Adipocyte (in vitro differentiated cells): Measurements from ENCODE around the gene SPIB.
"Not testable (repeated sequence)": the region's sequence is repeated elsewhere in the genome, so short reads cannot be mapped to it uniquely, and the experiment has no call there.

Experiments used
- DNase-seq: peaks from one replicate; pipeline ENCODE4 v3.0.0-alpha.2; 2015; ENCODE audit warnings: low read depth
- H3K27me3 ChIP-seq: replicated peaks from 2 replicates; pipeline ENCODE4 v1.7.0; 2013; ENCODE audit warnings: mild to moderate bottlenecking, low read length, moderate library complexity; ENCODE audit not compliant: control insufficient read depth, insufficient read depth
- H3K36me3 ChIP-seq: 2 replicates; pipeline ENCODE4 v1.7.0; 2013; ENCODE audit warnings: low read length, mild to moderate bottlenecking, moderate library complexity; ENCODE audit not compliant: control insufficient read depth, insufficient read depth, severe bottlenecking
- H3K4me1 ChIP-seq: 2 replicates; pipeline ENCODE4 v1.7.0; 2013; ENCODE audit warnings: mild to moderate bottlenecking, low read length, moderate library complexity; ENCODE audit not compliant: control insufficient read depth, insufficient read depth
- H3K4me3 ChIP-seq: 2 replicates; pipeline ENCODE4 v1.7.0; 2013; ENCODE audit warnings: mild to moderate bottlenecking, low read length, moderate library complexity
- H3K9ac ChIP-seq: 2 replicates; pipeline ENCODE4 v1.7.0; 2013; ENCODE audit warnings: mild to moderate bottlenecking, low read length, moderate library complexity
- H3K9me3 ChIP-seq: 2 replicates; pipeline ENCODE4 v1.7.0; 2013; ENCODE audit warnings: mild to moderate bottlenecking, low read length, moderate library complexity; ENCODE audit not compliant: control insufficient read depth

Gene SPIB

GRCh38 chr19:50434525-50434924 lies 15.8 kb downstream of the SPIB start:
- H3K4me1 ChIP-seq, result peaks cover 2% of the 10 kb centered on the region
- no peak for DNase-seq
- peaks cover 59% of the 10 kb centered on the region for H3K27me3 ChIP-seq
- H3K9ac ChIP-seq, result no peak overlapping the region
- H3K4me3 ChIP-seq, result no peak overlapping the region
- H3K36me3 ChIP-seq, result no peaks in the 10 kb centered on the region
- H3K9me3 ChIP-seq, result no peaks in the 10 kb centered on the region

GRCh38 chr19:50435221-50435620 lies 16.5 kb downstream of the SPIB start:
- DNase-seq, result no peak
- Histone ChIP-seq H3K9ac (no peak overlapping the region), H3K4me1 (peaks cover 2% of the 10 kb centered on the region), H3K9me3 (no peaks in the 10 kb centered on the region), H3K27me3 (peaks cover 54% of the 10 kb centered on the region), H3K36me3 (no peaks in the 10 kb centered on the region), H3K4me3 (no peak overlapping the region)

- Histone ChIP-seq H3K4me1 (peaks cover 2% of the 10 kb centered on the region), H3K9me3 (no peaks in the 10 kb centered on the region), H3K27me3 (peaks cover 51% of the 10 kb centered on the region), H3K36me3 (no peaks in the 10 kb centered on the region), H3K4me3 (no peak overlapping the region), H3K9ac (no peak overlapping the region)
- no peak for DNase-seq
Measured at GRCh38 chr19:50435627-50436026, 16.9 kb downstream of the SPIB start.

- DNase-seq, result no peak
Measured at GRCh38 chr19:50437862-50438449, 19.2 kb downstream of the SPIB start.

GRCh38 chr19:50439130-50439529 lies 20.4 kb downstream of the SPIB start:
- H3K4me3 ChIP-seq, H3K4me1 ChIP-seq, H3K9me3 ChIP-seq, H3K36me3 ChIP-seq, H3K9ac ChIP-seq, DNase-seq: not testable (repeated sequence)
- H3K27me3 ChIP-seq, result peaks cover 26% of the 10 kb centered on the region

More at GRCh38 chr19:50437862-50438449, 19.2 kb downstream of the SPIB start:
- no peaks in the 10 kb centered on the region for H3K36me3 ChIP-seq
- no peaks in the 10 kb centered on the region for H3K9me3 ChIP-seq
- H3K9ac ChIP-seq, result no peak overlapping the region
- no peaks in the 10 kb centered on the region for H3K4me1 ChIP-seq
- H3K27me3 ChIP-seq, result peaks cover 36% of the 10 kb centered on the region
- no peak overlapping the region for H3K4me3 ChIP-seq

- no peak overlapping the region for H3K4me3 ChIP-seq
- no peaks in the 10 kb centered on the region for H3K9me3 ChIP-seq
- H3K27me3 ChIP-seq, result no peaks in the 10 kb centered on the region
- H3K4me1 ChIP-seq, result no peaks in the 10 kb centered on the region
- no peaks in the 10 kb centered on the region for H3K36me3 ChIP-seq
- no peak overlapping the region for H3K9ac ChIP-seq
- no peak for DNase-seq
Measured at GRCh38 chr19:50444059-50444458, 25.3 kb downstream of the SPIB start.

- no peaks in the 10 kb centered on the region for H3K9me3 ChIP-seq
- no peaks in the 10 kb centered on the region for H3K4me1 ChIP-seq
- H3K9ac ChIP-seq, result no peak overlapping the region
- DNase-seq, result no peak
- H3K27me3 ChIP-seq, result peaks cover 16% of the 10 kb centered on the region
- H3K36me3 ChIP-seq, result no peaks in the 10 kb centered on the region
- no peak overlapping the region for H3K4me3 ChIP-seq
Measured at GRCh38 chr19:50447053-50447452, 28.3 kb downstream of the SPIB start.

- DNase-seq, result no peak
- Histone ChIP-seq H3K9ac (no peak overlapping the region), H3K4me3 (no peak overlapping the region), H3K36me3 (no peaks in the 10 kb centered on the region), H3K4me1 (no peaks in the 10 kb centered on the region), H3K27me3 (peaks cover 16% of the 10 kb centered on the region), H3K9me3 (no peaks in the 10 kb centered on the region)
Measured at GRCh38 chr19:50447750-50448149, 29.0 kb downstream of the SPIB start.

GRCh38 chr19:50449236-50449899 lies 30.6 kb downstream of the SPIB start:
- Histone ChIP-seq H3K4me1 (no peaks in the 10 kb centered on the region), H3K4me3 (no peak overlapping the region), H3K36me3 (no peaks in the 10 kb centered on the region), H3K9me3 (no peaks in the 10 kb centered on the region), H3K9ac (no peak overlapping the region), H3K27me3 (peaks cover 20% of the 10 kb centered on the region)
- no peak for DNase-seq

GRCh38 chr19:50450369-50451222 lies 31.9 kb downstream of the SPIB start:
- Histone ChIP-seq H3K9me3 (no peaks in the 10 kb centered on the region), H3K4me1 (no peaks in the 10 kb centered on the region), H3K27me3 (peaks cover 20% of the 10 kb centered on the region), H3K36me3 (no peaks in the 10 kb centered on the region), H3K4me3 (no peak overlapping the region), H3K9ac (no peak overlapping the region)
- no peak for DNase-seq

- Histone ChIP-seq H3K4me1 (no peaks in the 10 kb centered on the region), H3K4me3 (no peak overlapping the region), H3K9ac (no peak overlapping the region), H3K9me3 (no peaks in the 10 kb centered on the region), H3K27me3 (peaks cover 26% of the 10 kb centered on the region), H3K36me3 (no peaks in the 10 kb centered on the region)
- no peak for DNase-seq
Measured at GRCh38 chr19:50451223-50451534, 32.4 kb downstream of the SPIB start.
